ENCODE results near the gene CLBA1.

The CLBA1 gene

GRCh38 chr14:104977681-104978653 lies 7.6 kb upstream of the CLBA1 start, which contains the start of gene AHNAK2:
Gene AHNAK2 (minus strand): TSS chr14:104978374. CDS start chr14:104978237, 137 bp downstream.
- no peaks in the 10 kb centered on the region for H3K9me3 ChIP-seq
- peaks cover 19% of the 10 kb centered on the region for H3K4me1 ChIP-seq
- TF ChIP-seq CTCF (IDR thresholded peaks at IDR 0.05; ENCODE audit: low read depth, low read length), result no peak
- peak; percentile 96 for DNase-seq
- no peaks in the 10 kb centered on the region for H3K27me3 ChIP-seq
- H3K36me3 ChIP-seq, result no peaks in the 10 kb centered on the region
- peak within 1 kb of the TSS; percentile 52 for H3K4me3 ChIP-seq (ENCODE audit: low read depth, low read length)

DNA sequence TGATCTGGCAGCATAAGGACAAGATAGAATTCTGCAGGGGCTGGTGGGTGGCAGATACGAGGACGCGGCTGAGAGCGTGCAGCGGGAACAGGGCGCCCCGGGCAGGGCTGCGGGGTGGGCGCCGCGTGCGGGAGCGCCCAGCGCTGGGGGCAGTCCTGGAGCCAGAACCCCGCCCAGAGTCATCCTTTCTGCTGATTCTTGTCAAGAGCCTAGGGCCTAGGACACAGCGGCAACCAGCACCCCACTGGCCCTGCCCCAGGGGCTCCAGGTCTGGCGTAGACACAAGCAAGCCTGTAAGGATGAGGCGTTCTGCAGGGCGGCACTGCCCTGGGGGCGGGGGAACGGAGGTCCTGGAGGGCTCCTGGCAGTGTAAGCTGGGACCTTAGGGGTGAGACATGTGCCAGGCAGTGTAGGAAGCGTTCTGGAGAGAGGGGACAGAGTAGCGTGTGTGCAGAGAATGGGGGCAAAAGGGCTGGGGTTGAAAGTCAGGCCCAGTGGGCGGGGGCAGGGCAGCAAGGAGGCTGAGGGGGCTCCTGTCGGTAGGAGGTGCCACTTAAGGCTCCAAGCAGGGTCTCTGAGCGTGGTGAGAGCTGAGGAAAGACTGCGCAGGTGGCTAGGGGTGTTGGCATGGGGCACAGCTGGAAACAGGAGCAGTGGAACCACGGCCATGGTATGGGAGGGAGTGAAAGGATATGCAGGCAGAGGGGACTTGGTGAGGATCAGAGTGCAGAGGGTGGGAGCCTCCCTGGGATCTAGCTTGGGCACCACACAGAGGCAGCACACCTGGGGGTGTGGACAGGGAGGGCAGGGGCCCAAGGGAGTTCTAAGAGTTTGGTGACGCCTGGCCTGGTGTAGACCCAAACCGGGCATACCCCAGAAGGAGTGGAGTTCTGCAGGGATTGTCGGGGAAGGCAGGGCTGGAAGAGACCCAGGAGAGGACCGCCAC lies 6.6 kb upstream of the CLBA1 start:
- H3K4me3 ChIP-seq (ENCODE audit: low read depth, low read length), result peak overlapping the region; percentile 52
- no peak for TF ChIP-seq CTCF (IDR thresholded peaks at IDR 0.05; ENCODE audit: low read depth, low read length)
- DNase-seq, result peak; percentile 69
- H3K27me3 ChIP-seq, result no peaks in the 10 kb centered on the region
- H3K4me1 ChIP-seq, result peaks cover 19% of the 10 kb centered on the region
- no peaks in the 10 kb centered on the region for H3K36me3 ChIP-seq
- H3K9me3 ChIP-seq, result no peaks in the 10 kb centered on the region

DNA sequence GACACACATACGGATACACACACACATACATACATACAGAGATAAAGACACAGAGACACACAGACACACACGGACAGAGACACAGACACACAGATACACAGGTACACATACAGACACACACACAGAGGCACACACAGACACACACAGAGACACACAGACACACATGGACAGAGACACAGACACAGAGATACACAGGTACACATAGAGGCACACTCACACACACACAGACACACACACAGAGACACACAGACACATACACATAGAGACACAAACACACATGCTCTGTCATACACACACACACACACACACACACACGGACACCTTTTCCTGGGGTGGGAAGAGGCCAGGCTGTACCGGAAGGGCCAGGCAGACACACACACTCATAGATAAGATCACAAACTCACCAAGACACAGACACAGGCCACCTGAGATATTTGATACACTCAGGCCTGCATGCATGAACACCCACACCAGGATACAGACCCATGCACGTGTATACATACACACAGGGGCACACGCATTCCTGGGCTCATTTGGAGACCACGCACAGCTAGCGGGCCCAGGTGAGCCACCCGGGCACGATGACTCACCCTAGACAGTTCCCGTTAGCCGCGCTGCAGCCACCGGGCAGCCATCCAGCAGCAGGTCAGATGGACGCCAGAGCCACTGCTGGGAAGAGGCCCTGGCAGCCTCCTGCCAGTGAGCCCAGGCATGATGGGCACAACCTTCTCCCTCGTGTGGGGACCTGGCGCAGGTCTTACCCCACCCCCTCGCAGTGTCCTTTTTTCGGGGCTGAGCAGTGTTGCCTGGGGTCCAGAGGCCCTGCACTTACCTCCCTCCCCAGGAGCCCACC lies 5.6 kb upstream of the CLBA1 start:
- Histone ChIP-seq H3K4me3 (ENCODE audit: low read depth, low read length) (no peak overlapping the region), H3K27me3 (no peaks in the 10 kb centered on the region), H3K36me3 (no peaks in the 10 kb centered on the region), H3K9me3 (no peaks in the 10 kb centered on the region), H3K4me1 (peaks cover 19% of the 10 kb centered on the region)
- TF ChIP-seq CTCF (IDR thresholded peaks at IDR 0.05; ENCODE audit: low read depth, low read length), result no peak
- DNase-seq, result peak; percentile 60

DNA sequence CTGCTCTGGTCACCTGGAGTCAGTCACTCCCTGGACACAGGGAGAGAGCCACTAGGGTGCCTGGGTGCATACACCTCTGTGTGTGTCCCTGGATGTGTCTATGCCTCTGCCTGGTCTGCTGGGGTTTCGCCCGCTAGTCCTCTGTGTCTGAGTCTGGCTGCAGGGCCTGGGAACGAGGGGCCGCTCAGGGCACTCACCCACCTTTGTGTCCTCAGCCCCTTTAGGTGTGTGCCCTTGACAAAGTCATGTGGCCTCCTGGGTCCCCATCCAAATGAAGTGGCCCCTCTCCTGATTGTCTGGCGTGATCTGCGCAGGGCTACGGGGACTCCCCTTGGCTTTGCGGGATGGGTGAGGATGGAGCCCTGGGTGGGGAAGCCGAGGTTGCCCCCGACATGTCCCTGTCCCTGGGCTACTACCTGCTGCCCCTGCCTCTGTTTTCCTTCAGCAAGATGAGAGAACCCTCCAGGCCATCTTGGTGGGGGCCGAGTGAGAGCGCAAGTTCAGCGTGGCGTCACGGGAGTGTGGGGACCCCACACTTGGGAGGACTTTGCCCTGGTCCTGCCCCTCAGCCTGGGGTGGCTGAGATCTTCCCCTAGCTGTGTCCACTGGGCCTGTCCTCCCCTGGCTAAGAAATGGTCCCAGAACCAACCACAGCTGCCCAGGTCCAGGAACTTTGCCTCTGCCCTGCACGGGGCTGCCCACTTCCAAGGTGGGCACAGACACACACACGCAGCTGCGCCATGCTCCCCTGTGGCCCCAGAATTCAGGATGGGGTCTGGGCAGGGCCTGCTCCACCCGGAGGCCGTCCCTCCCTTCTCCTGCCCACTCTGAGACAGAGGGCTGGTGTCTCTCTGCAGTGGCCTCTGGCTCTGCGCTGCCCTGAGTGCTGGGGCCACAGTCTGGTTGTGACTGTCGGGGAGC lies 4.7 kb upstream of the CLBA1 start:
- DNase-seq, result peak; percentile 7
- no peak overlapping the region for H3K4me3 ChIP-seq (ENCODE audit: low read depth, low read length)
- H3K9me3 ChIP-seq, result no peaks in the 10 kb centered on the region
- H3K27me3 ChIP-seq, result no peaks in the 10 kb centered on the region
- peaks cover 19% of the 10 kb centered on the region for H3K4me1 ChIP-seq
- no peak for TF ChIP-seq CTCF (IDR thresholded peaks at IDR 0.05; ENCODE audit: low read depth, low read length)
- no peaks in the 10 kb centered on the region for H3K36me3 ChIP-seq
